Adrenal gland (tissue), 12 donors: ENCODE data around the gene DSG2. TPM values are rescaled to one million over a fixed set of nuclear protein-coding genes. Genes with fewer than 3 reads are reported as not detected.

Experiments
- DNase-seq, 7 donors: peaks; one replicate each; pipeline ENCODE4 v3.0.0-alpha.2; 2019 to 2020
- H3K27ac ChIP-seq, 5 donors: fragments of 200-600 bp; sonication (generic) in 4 of 5; 1 replicate in 3 of 5; 2 replicates in 2 of 5; pipeline versions ENCODE4 v1.5.1 to v1.8.0; 2016 to 2020; ENCODE audit warnings: mild to moderate bottlenecking in 1 of 5
- H3K27me3 ChIP-seq: fragments of 200-600 bp; 2 replicates; pipeline ENCODE4 v1.8.0; 2021
- H3K36me3 ChIP-seq, 2 donors: fragments of 200-600 bp; replicated peaks in 1 of 2; 1 replicate in 1 of 2; 2 replicates in 1 of 2; pipeline versions ENCODE4 v1.5.1 to v1.8.0; 2018 to 2022
- H3K4me1 ChIP-seq, 2 donors: fragments of 200-600 bp; replicated peaks in 1 of 2; 1 replicate in 1 of 2; 2 replicates in 1 of 2; pipeline versions ENCODE4 v1.5.1 to v1.8.0; 2018 to 2021
- H3K4me3 ChIP-seq, 4 donors: fragments of 200-600 bp; sonication (generic) in 3 of 4; one replicate each; pipeline ENCODE4 v1.5.1; 2016 to 2018
- H3K9me3 ChIP-seq, 3 donors: fragments of 200-600 bp; sonication (generic) in 1 of 3; replicated peaks in 1 of 3; 1 replicate in 2 of 3; 2 replicates in 1 of 3; pipeline versions ENCODE4 v1.5.1 to v1.8.0; 2016 to 2021
- POLR2A ChIP-seq, 2 donors: fragments of 450-650 bp; IDR thresholded peaks; one replicate each; pipeline ENCODE4 v1.6.1; 2017; ENCODE audit warnings: antibody characterized with exemption in 2 of 2, mild to moderate bottlenecking in 2 of 2, moderate library complexity in 1 of 2
- WGBS, 4 donors: extraction: QIAGEN DNeasy Blood & Tissue Kit in 2 of 4; methylation state at CpG; one replicate each; pipeline versions ENCODE4 v1.1.5 to v1.1.7; 2013 to 2017; 5-methylcytosine and 5-hydroxymethylcytosine counted together
- intact Hi-C, 2 donors: fragments of 100-400 bp; cut with DNase I; formaldehyde crosslinking; loops; one replicate each; pipeline versions ENCODE4 v1.14.1 to v1.15.0; 2022 to 2023
- polyA plus RNA-seq, 3 donors: library from polyadenylated mRNA; stranded (reverse); fragments of 200-250 nt in 2 of 3; fragments of 350-450 nt in 1 of 3; fragmentation: Illumina TruSeq in 1 of 3; extraction: RNeasy Lipid Tissue Mini Kit (QIAGEN cat#74804) in 1 of 3; gene quantifications; one replicate each; pipeline ENCODE4 v1.2.3, GENCODE V29; 2013 to 2014
- total RNA-seq, 9 donors: library from RNA; depleted of rRNA in 4 of 9; stranded (reverse); fragments of >200 nt in 4 of 9; fragments of 120-200 nt in 1 of 9; fragmentation: NEBNext Ultra II Directional in 1 of 9; extraction: Animal tissue kit (Norgen Biotek cat#: 25700) in 1 of 9; gene quantifications; one replicate each; pipeline versions ENCODE4 v1.1.0 to v1.2.4, GENCODE V29; 2013 to 2023
- TF ChIP-seq, protein P1 (sequence below), 6 experiments: fragments of 450-650 bp in 4 of 6; fragments of 200-600 bp in 2 of 6; sonication (generic) in 1 of 6; IDR thresholded peaks; 1 replicate in 5 of 6; 2 replicates in 1 of 6; pipeline versions ENCODE4 v1.5.1 to v1.8.0; 2016 to 2021; ENCODE audit warnings: antibody characterized with exemption in 6 of 6, mild to moderate bottlenecking in 2 of 6, moderate library complexity in 1 of 6
- donor health status: healthy with polysubstance abuse.
- donor health status: Bipolar disorder and iron deficiency.
- donor health status: DM: yes; HTN: yes; CAD: no.
- donor health status: DM: no; HTN: no; CAD: no.
- donor health status: DM: no; HTN: no; CAD: no.
- donor health status: DM: yes; HTN: yes; CAD: no.

DSG2 gene
- total and polyA plus RNA-seq, 12 donors = 0.32 to 6.8 (median 2.1) TPM

DNA sequence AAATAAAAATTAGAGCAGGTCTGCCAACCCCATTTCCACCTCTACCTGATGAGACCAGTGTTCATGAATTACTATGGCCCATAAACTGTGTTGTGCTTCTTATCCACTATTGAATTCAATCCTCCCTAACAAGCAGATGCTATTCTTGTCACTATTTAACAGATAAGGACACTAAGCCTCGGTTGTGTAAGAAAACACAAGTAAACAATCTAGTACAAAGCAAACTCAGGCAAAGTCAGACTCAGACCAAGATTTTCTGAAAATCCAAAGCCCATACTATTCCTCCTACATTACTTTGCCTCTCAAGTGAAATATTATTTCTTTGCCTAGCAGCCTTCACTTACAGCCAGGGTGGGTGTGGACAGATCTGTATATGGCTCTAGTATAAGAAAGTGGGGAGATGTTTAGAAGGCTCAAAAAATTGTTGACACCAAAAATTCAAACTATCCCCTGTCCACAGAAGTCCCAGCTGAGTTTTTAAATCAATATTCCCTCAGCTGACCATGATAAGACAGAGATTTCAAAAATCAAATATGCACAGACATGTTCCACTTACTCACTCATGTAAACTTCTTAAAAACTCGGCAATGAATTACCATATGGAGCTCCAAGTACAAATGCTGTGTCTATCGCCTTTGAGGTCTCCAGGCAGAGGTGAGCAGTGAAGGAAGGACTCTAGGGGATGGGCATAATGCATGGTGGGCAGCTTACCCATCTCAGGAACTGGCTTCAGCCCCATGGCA is 77.7 kb downstream of the DSG2 start:
- WGBS, 4 donors = 77 to 83% (median 79%) methylated on average over 3 of the region's 3 CpGs
- intact Hi-C loops = no loop called here

DNA sequence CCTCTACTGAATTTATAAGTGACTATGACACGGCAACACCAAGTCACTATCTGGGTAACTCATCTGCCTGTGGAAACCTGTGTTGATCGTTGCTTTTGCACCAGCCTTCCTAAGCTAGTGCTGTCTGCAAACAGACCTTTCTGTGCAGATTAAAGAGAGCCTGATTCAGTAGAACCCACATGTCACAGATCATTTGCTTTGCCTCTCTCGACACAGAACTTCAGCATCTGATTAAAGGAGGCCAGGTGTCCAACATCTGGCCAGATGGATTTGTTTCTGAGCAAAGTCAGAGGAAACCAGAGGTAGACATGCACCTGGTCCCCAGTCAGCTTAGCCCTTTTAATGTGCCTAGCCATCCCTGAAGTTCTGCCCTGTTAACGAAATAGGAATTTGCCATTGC is 78.7 kb downstream of the DSG2 start:
- no peaks in the 10 kb centered on the region for H3K9me3 ChIP-seq
- TF ChIP-seq, protein P1, sequence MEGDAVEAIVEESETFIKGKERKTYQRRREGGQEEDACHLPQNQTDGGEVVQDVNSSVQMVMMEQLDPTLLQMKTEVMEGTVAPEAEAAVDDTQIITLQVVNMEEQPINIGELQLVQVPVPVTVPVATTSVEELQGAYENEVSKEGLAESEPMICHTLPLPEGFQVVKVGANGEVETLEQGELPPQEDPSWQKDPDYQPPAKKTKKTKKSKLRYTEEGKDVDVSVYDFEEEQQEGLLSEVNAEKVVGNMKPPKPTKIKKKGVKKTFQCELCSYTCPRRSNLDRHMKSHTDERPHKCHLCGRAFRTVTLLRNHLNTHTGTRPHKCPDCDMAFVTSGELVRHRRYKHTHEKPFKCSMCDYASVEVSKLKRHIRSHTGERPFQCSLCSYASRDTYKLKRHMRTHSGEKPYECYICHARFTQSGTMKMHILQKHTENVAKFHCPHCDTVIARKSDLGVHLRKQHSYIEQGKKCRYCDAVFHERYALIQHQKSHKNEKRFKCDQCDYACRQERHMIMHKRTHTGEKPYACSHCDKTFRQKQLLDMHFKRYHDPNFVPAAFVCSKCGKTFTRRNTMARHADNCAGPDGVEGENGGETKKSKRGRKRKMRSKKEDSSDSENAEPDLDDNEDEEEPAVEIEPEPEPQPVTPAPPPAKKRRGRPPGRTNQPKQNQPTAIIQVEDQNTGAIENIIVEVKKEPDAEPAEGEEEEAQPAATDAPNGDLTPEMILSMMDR (IDR thresholded peaks at IDR 0.05) = no peak
- no peak for TF ChIP-seq POLR2A (IDR thresholded peaks at IDR 0.05)
- H3K27me3 ChIP-seq = no peaks in the 10 kb centered on the region
- intact Hi-C loops = no loop called here
- H3K27ac ChIP-seq = no peak overlapping the region
- H3K4me3 ChIP-seq = no peak overlapping the region
- H3K4me1 ChIP-seq = no peaks in the 10 kb centered on the region
- DNase-seq = no peak
- 67 to 87% (median 76%) methylated on average over 4 of the region's 4 CpGs for WGBS, 4 donors
- no peaks in the 10 kb centered on the region for H3K36me3 ChIP-seq

More for the DNA sequence above, 77.7 kb downstream of the DSG2 start:
- Histone ChIP-seq H3K9me3 (no peaks in the 10 kb centered on the region), H3K4me1 (no peaks in the 10 kb centered on the region), H3K27ac (no peak overlapping the region), H3K36me3 (no peaks in the 10 kb centered on the region), H3K4me3 (no peak overlapping the region), H3K27me3 (no peaks in the 10 kb centered on the region)
- DNase-seq = no peak
- TF ChIP-seq, protein P1 (IDR thresholded peaks at IDR 0.05) = no peak

DNA sequence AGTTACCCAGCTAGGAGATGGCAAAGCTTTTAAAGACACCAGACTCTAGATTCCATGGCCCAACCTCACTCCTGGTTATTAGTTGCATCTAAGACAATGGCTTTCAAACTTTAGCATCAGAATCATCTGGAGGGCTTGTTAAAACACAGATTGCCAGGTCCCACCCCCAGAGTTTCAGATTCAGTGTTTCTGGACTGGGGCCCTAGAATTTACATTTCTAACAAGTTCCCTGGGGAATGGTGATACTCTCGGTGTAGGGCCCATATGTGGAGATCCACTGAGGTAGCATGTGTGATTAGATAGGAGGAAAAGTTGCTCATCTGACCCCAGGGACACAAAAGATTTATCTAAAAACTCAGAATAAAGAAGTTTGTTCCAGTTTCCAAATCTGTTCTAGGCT is 79.2 kb downstream of the DSG2 start:
- Histone ChIP-seq H3K27ac (no peak overlapping the region), H3K9me3 (no peaks in the 10 kb centered on the region), H3K4me1 (no peaks in the 10 kb centered on the region), H3K36me3 (no peaks in the 10 kb centered on the region), H3K27me3 (no peaks in the 10 kb centered on the region), H3K4me3 (no peak overlapping the region)
- DNase-seq = no peak
- intact Hi-C loops = no loop called here
- 74 to 100% (median 90%) methylated on average over 1 of the region's 1 CpG for WGBS, 4 donors
- TF ChIP-seq, protein P1 (IDR thresholded peaks at IDR 0.05) = no peak
- TF ChIP-seq POLR2A (IDR thresholded peaks at IDR 0.05) = no peak

DNA sequence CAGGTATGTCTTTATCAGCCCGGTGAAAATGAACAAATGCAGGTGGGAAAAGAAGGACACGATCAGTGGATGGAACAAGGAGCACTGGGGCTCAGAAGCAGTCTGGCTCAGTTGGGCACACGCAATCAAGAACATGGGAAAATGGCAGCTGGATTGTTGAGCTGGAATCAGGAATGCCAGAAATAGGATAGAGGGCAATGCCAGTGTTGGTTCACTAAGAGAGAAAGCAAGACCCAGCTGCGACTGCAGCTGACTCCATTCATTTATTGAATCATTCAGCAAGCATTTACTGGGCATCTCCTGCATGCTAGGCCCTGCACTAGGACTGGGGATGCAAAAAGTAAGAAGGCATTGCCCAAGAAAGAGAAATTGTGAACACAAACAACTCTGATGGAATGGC is 80.1 kb downstream of the DSG2 start:
- TF ChIP-seq POLR2A (IDR thresholded peaks at IDR 0.05) = no peak
- TF ChIP-seq, protein P1 (IDR thresholded peaks at IDR 0.05) = no peak
- intact Hi-C loops = no loop called here
- no peaks in the 10 kb centered on the region for H3K36me3 ChIP-seq
- H3K4me3 ChIP-seq = no peak overlapping the region
- 92 to 95% (median 94%) methylated on average over 4 of the region's 4 CpGs for WGBS, 4 donors
- H3K4me1 ChIP-seq = no peaks in the 10 kb centered on the region
- no peak overlapping the region for H3K27ac ChIP-seq
- no peak for DNase-seq
- no peaks in the 10 kb centered on the region for H3K9me3 ChIP-seq
- H3K27me3 ChIP-seq = no peaks in the 10 kb centered on the region
